GM12865 (cell line): Measurements from ENCODE around the gene MKRN2.
A peak's percentile ranks its signal among the peaks of the same experiment; 100 is the strongest.
"Not testable (repeated sequence)": the region's sequence is repeated elsewhere in the genome, so short reads cannot be mapped to it uniquely, and the experiment has no call there.

Source experiments
- DNase-seq: peaks from one replicate; pipeline ENCODE4 v3.0.0; 2010; ENCODE audit warnings: low read depth
- H3K4me3 ChIP-seq: 2 replicates; pipeline ENCODE4 v1.5.1; 2011; ENCODE audit warnings: mild to moderate bottlenecking, low read depth, low read length, control low read depth
- TF ChIP-seq, protein P1 (sequence below): IDR thresholded peaks from 2 replicates; pipeline ENCODE4 v1.5.1; 2011; ENCODE audit warnings: low read length, control low read depth, low read depth, inconsistent platforms; ENCODE audit not compliant: insufficient read depth; ENCODE audit errors: missing control alignments

Gene MKRN2

DNA sequence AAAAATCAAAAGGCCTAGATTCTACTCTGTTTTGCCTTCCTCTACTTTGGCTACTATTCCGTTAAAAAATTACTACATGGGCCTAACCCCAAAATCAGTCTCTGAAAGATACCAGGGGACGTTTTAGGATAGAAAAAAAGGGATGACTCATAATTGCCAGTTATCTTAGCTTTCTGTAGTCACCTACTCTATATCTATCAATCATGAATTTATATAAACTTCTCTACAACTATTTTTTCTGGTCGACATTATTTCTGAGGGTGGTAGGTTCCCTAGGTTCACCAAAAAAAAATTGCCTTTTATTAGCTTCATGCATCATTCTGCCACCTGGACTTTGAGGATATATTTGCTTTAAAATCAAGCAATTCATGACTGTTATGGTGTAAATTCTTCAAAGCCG lies 70.5 kb downstream of the MKRN2 start:
- TF ChIP-seq, protein P1, sequence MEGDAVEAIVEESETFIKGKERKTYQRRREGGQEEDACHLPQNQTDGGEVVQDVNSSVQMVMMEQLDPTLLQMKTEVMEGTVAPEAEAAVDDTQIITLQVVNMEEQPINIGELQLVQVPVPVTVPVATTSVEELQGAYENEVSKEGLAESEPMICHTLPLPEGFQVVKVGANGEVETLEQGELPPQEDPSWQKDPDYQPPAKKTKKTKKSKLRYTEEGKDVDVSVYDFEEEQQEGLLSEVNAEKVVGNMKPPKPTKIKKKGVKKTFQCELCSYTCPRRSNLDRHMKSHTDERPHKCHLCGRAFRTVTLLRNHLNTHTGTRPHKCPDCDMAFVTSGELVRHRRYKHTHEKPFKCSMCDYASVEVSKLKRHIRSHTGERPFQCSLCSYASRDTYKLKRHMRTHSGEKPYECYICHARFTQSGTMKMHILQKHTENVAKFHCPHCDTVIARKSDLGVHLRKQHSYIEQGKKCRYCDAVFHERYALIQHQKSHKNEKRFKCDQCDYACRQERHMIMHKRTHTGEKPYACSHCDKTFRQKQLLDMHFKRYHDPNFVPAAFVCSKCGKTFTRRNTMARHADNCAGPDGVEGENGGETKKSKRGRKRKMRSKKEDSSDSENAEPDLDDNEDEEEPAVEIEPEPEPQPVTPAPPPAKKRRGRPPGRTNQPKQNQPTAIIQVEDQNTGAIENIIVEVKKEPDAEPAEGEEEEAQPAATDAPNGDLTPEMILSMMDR, result no peak
- no peak for DNase-seq
- H3K4me3 ChIP-seq, result no peak overlapping the region

DNA sequence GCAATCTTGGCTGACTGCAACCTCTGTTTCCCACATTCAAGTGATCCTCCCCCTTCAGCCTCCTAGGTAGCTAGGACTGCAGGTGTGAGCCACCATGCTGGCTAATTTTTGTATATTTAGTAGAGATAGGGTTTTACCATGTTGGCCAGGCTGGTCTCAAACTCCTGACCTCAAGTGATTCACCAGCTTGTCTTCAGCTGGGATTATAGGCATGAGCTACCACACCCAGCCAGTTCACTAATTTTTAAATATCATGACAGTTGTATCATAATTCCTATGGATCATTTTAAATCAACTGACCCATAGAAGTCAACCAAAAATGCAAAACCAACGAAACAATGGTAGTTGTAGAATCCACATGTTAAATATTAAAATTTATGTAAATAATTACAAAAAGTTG lies 71.9 kb downstream of the MKRN2 start:
- TF ChIP-seq, protein P1, result no peak
- DNase-seq, result no peak
- H3K4me3 ChIP-seq, result no peak overlapping the region

DNA sequence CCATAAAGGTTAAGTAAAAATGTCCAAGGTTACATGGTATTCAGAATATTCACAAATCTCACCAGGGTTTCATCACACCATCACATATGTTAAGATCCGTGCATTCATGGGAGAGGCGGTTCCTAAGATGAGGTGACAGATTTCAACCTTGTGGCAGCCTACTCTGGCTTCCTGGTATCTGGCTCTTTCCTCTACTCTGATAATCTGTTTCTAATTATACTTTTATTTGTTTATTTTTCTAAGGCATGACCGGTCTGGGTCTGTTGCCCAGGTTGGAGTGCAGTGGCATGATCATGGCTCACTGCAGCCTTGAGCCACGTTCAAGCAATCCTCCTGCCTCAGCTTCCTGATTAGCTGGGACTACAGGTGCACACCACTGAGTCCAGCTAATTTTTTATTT lies 72.7 kb downstream of the MKRN2 start:
- DNase-seq, result no peak
- TF ChIP-seq, protein P1, result no peak
- no peak overlapping the region for H3K4me3 ChIP-seq

GRCh38 chr3:12630292-12630691 lies 73.4 kb downstream of the MKRN2 start:
- TF ChIP-seq, protein P1, result no peak
- no peak overlapping the region for H3K4me3 ChIP-seq
- no peak for DNase-seq

DNA sequence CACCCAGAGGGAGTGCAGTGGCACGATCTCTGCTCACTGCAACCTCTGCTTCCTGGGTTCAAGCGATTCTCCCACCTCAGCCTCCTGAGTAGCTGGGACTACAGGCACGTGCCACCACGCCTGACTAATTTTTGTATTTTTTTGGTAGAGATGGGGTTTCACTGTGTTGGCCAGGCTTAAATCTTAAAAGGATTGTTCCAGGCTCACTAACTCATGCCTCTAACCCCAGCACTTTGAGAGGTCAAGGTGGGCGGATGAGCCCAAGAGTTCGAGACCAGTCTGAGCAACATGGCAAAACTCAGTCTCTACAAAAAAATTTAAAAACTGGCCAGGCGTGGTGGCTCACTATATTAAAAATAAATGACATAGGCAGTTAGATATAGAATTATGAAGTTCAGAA lies 74.0 kb downstream of the MKRN2 start:
- DNase-seq, H3K4me3 ChIP-seq: not testable (repeated sequence)

GRCh38 chr3:12632523-12632922 lies 75.6 kb downstream of the MKRN2 start:
- no peak overlapping the region for H3K4me3 ChIP-seq
- DNase-seq, result peak; percentile 58
- TF ChIP-seq, protein P1, result no peak

DNA sequence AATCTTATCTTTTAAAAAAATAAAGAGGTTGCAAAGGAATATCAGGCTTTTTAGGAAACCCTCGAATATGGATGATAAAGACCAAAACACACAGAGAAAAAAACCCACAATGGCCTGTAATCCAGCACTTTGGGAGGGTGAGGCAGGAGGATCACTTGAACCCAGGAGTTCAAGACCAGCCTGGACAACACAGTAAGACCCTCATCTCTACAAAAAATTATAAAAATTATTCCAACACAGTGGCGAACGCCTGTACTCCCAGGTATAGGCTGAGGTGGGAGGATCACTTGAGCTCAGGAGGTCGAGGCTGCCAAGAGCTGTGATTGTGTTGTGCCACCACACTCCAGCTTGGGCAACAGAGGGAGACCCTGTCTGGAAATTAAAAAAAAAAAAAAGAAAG lies 76.2 kb downstream of the MKRN2 start:
- no peak for DNase-seq
- TF ChIP-seq, protein P1, result no peak
- H3K4me3 ChIP-seq, result no peak overlapping the region
